A673 (cell line): ENCODE measurements around the gene COL20A1.

Experiments used
- EZH2 ChIP-seq: fragments of 200-600 bp; sonication (generic); IDR thresholded peaks from 2 replicates; pipeline ENCODE4 v1.6.1; 2017; ENCODE audit warnings: borderline replicate concordance, low read depth, mild to moderate bottlenecking, mixed read lengths, antibody characterized with exemption, low read length; ENCODE audit not compliant: poor library complexity, severe bottlenecking
- TF ChIP-seq, protein P1 (sequence below): fragments of 300-800, 200-600 bp; sonication (generic); conservative IDR thresholded peaks from 2 replicates; pipeline ENCODE4 v1.5.1; 2017; ENCODE audit warnings: low read depth, mild to moderate bottlenecking, antibody characterized with exemption, low read length, moderate library complexity, mixed read lengths

DNA sequence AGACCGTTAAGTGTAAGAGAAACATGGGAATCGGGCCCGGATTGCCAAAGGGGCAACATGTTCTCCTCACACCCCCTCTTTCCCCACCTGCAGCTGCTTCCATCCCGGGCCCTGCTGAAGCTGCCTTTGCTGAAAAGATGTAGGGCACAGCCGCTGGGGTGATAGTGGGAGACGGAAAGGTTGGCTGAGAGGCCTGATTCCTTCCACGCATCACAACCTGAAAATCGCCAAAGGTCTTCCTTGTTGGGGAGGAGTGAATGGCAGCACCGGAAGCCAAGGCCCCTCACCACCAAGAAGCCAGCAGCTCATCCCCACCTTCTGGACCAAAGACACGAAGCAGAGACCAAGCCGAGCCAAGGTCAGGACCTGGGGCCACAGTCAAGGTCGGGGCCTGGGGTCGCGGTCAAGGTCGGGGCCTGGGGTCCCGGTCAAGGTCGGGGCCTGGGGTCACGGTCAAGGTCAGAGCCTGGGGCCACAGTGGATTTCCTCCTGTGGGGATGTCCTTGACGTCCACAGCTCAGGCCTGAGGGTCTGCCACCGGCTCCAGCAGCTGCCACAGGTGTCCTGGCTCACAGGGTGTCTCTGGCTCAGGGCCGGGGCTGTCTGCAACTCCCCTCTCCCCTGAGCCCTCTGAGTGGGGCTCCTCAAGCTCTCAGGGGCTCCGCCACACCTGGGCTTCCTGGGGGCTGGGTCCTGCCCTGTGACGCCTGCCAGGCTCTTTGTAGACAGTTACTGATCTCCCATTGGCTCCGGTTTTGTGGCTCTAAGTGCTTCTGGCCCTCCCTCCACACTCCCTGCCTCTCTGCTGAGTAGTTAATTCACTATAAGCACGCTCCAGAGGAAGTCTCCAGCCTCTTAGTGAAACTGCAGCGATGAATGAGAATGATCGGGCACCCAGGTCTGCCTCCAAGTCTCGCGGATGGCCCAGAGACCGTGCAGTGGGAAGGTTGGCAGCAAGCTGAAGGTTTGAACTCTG lies 73.7 kb downstream of the COL20A1 start:
- TF ChIP-seq, protein P1, sequence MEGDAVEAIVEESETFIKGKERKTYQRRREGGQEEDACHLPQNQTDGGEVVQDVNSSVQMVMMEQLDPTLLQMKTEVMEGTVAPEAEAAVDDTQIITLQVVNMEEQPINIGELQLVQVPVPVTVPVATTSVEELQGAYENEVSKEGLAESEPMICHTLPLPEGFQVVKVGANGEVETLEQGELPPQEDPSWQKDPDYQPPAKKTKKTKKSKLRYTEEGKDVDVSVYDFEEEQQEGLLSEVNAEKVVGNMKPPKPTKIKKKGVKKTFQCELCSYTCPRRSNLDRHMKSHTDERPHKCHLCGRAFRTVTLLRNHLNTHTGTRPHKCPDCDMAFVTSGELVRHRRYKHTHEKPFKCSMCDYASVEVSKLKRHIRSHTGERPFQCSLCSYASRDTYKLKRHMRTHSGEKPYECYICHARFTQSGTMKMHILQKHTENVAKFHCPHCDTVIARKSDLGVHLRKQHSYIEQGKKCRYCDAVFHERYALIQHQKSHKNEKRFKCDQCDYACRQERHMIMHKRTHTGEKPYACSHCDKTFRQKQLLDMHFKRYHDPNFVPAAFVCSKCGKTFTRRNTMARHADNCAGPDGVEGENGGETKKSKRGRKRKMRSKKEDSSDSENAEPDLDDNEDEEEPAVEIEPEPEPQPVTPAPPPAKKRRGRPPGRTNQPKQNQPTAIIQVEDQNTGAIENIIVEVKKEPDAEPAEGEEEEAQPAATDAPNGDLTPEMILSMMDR: no peak
- no peak for TF ChIP-seq EZH2
